GM12878 (cell line): ENCODE data around the gene CRYBB1.

ENCODE experiments used
- ASH2L ChIP-seq: fragments of 300-600, 200-600 bp; sonication (generic); IDR thresholded peaks from 2 replicates; pipeline ENCODE4 v1.6.1; 2017; ENCODE audit warnings: low read depth, mild to moderate bottlenecking, borderline replicate concordance
- ELK1 ChIP-seq: IDR thresholded peaks from 2 replicates; pipeline ENCODE4 v1.6.1; 2012; ENCODE audit warnings: low read depth, low read length, improper control_type of control experiment
- EP300 ChIP-seq, 2 experiments: fragments of 150-350 bp in 1 of 2; IDR thresholded peaks; 2 replicates each; pipeline ENCODE4 v1.6.1; 2011 to 2012; ENCODE audit warnings: low read depth in 2 of 2, low read length in 2 of 2, borderline replicate concordance in 1 of 2, improper control_type of control experiment in 1 of 2, inconsistent platforms in 1 of 2; ENCODE audit not compliant: control insufficient read depth in 1 of 2
- RAD21 ChIP-seq: IDR thresholded peaks from 2 replicates; pipeline ENCODE4 v1.6.1; 2011; ENCODE audit warnings: mild to moderate bottlenecking, low read depth, low read length, moderate library complexity; ENCODE audit not compliant: insufficient read depth
- SMARCA5 ChIP-seq: fragments of 450-650 bp; IDR thresholded peaks from 2 replicates; pipeline ENCODE4 v1.6.1; 2017; ENCODE audit warnings: mild to moderate bottlenecking
- ZNF24 ChIP-seq: fragments of 450-650 bp; IDR thresholded peaks from 2 replicates; pipeline ENCODE4 v1.6.1; 2017; ENCODE audit warnings: antibody characterized with exemption, mild to moderate bottlenecking
- TF ChIP-seq, protein P1 (sequence below): fragments of 450-650 bp; conservative IDR thresholded peaks from 2 replicates; pipeline ENCODE4 v1.6.1; 2017; ENCODE audit warnings: mild to moderate bottlenecking, moderate library complexity

GRCh38 chr22:26660961-26661578 lies 43.2 kb upstream of the CRYBB1 start:
- TF ChIP-seq ZNF24: no peak
- no peak for TF ChIP-seq ASH2L
- TF ChIP-seq ELK1: no peak
- no peak for TF ChIP-seq SMARCA5
- TF ChIP-seq, protein P1, sequence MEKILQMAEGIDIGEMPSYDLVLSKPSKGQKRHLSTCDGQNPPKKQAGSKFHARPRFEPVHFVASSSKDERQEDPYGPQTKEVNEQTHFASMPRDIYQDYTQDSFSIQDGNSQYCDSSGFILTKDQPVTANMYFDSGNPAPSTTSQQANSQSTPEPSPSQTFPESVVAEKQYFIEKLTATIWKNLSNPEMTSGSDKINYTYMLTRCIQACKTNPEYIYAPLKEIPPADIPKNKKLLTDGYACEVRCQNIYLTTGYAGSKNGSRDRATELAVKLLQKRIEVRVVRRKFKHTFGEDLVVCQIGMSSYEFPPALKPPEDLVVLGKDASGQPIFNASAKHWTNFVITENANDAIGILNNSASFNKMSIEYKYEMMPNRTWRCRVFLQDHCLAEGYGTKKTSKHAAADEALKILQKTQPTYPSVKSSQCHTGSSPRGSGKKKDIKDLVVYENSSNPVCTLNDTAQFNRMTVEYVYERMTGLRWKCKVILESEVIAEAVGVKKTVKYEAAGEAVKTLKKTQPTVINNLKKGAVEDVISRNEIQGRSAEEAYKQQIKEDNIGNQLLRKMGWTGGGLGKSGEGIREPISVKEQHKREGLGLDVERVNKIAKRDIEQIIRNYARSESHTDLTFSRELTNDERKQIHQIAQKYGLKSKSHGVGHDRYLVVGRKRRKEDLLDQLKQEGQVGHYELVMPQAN: no peak
- no peak for TF ChIP-seq RAD21
- TF ChIP-seq EP300 (IDR thresholded peaks at IDR 0.05; ENCODE audit: borderline replicate concordance in 1 of 2, control insufficient read depth in 1 of 2, low read depth in 2 of 2, low read length in 2 of 2): no peak
